Adrenal gland (tissue), 12 donors: ENCODE results near the gene PFAS. TPM values are rescaled to one million over a fixed set of nuclear protein-coding genes. Genes with fewer than 3 reads are reported as not detected.

Experiments used
- DNase-seq, 7 donors: peaks; one replicate each; pipeline ENCODE4 v3.0.0-alpha.2; 2019 to 2020
- H3K27ac ChIP-seq, 5 donors: fragments of 200-600 bp; sonication (generic) in 4 of 5; 1 replicate in 3 of 5; 2 replicates in 2 of 5; pipeline versions ENCODE4 v1.5.1 to v1.8.0; 2016 to 2020; ENCODE audit warnings: mild to moderate bottlenecking in 1 of 5
- H3K27me3 ChIP-seq: fragments of 200-600 bp; 2 replicates; pipeline ENCODE4 v1.8.0; 2021
- H3K36me3 ChIP-seq, 2 donors: fragments of 200-600 bp; replicated peaks in 1 of 2; 1 replicate in 1 of 2; 2 replicates in 1 of 2; pipeline versions ENCODE4 v1.5.1 to v1.8.0; 2018 to 2022
- H3K4me1 ChIP-seq, 2 donors: fragments of 200-600 bp; replicated peaks in 1 of 2; 1 replicate in 1 of 2; 2 replicates in 1 of 2; pipeline versions ENCODE4 v1.5.1 to v1.8.0; 2018 to 2021
- H3K4me3 ChIP-seq, 4 donors: fragments of 200-600 bp; sonication (generic) in 3 of 4; one replicate each; pipeline ENCODE4 v1.5.1; 2016 to 2018
- H3K9me3 ChIP-seq, 3 donors: fragments of 200-600 bp; sonication (generic) in 1 of 3; replicated peaks in 1 of 3; 1 replicate in 2 of 3; 2 replicates in 1 of 3; pipeline versions ENCODE4 v1.5.1 to v1.8.0; 2016 to 2021
- CTCF ChIP-seq, 6 experiments: fragments of 450-650 bp in 4 of 6; fragments of 200-600 bp in 2 of 6; sonication (generic) in 1 of 6; IDR thresholded peaks; 1 replicate in 5 of 6; 2 replicates in 1 of 6; pipeline versions ENCODE4 v1.5.1 to v1.8.0; 2016 to 2021; ENCODE audit warnings: antibody characterized with exemption in 6 of 6, mild to moderate bottlenecking in 2 of 6, moderate library complexity in 1 of 6
- POLR2A ChIP-seq, 2 donors: fragments of 450-650 bp; IDR thresholded peaks; one replicate each; pipeline ENCODE4 v1.6.1; 2017; ENCODE audit warnings: antibody characterized with exemption in 2 of 2, mild to moderate bottlenecking in 2 of 2, moderate library complexity in 1 of 2
- WGBS, 4 donors: extraction: QIAGEN DNeasy Blood & Tissue Kit in 2 of 4; methylation state at CpG; one replicate each; pipeline versions ENCODE4 v1.1.5 to v1.1.7; 2013 to 2017; 5-methylcytosine and 5-hydroxymethylcytosine counted together
- intact Hi-C, 2 donors: fragments of 100-400 bp; cut with DNase I; formaldehyde crosslinking; loops; one replicate each; pipeline versions ENCODE4 v1.14.1 to v1.15.0; 2022 to 2023
- polyA plus RNA-seq, 3 donors: library from polyadenylated mRNA; stranded (reverse); fragments of 200-250 nt in 2 of 3; fragments of 350-450 nt in 1 of 3; fragmentation: Illumina TruSeq in 1 of 3; extraction: RNeasy Lipid Tissue Mini Kit (QIAGEN cat#74804) in 1 of 3; gene quantifications; one replicate each; pipeline ENCODE4 v1.2.3, GENCODE V29; 2013 to 2014
- total RNA-seq, 9 donors: library from RNA; depleted of rRNA in 4 of 9; stranded (reverse); fragments of >200 nt in 4 of 9; fragments of 120-200 nt in 1 of 9; fragmentation: NEBNext Ultra II Directional in 1 of 9; extraction: Animal tissue kit (Norgen Biotek cat#: 25700) in 1 of 9; gene quantifications; one replicate each; pipeline versions ENCODE4 v1.1.0 to v1.2.4, GENCODE V29; 2013 to 2023
- donor health status: healthy with polysubstance abuse.
- donor health status: Bipolar disorder and iron deficiency.
- donor health status: DM: yes; HTN: yes; CAD: no.
- donor health status: DM: no; HTN: no; CAD: no.
- donor health status: DM: no; HTN: no; CAD: no.
- donor health status: DM: yes; HTN: yes; CAD: no.

Gene PFAS
- total and polyA plus RNA-seq, 12 donors: 9.7 to 53.6 (median 21.8) TPM

GRCh38 chr17:8275421-8276290, 26.6 kb downstream of the PFAS start:
- H3K27me3 ChIP-seq: no peaks in the 10 kb centered on the region
- no peak for DNase-seq
- H3K36me3 ChIP-seq: no peaks in the 10 kb centered on the region
- H3K9me3 ChIP-seq: no peaks in the 10 kb centered on the region
- H3K4me3 ChIP-seq: no peak overlapping the region
- TF ChIP-seq CTCF (IDR thresholded peaks at IDR 0.05): no peak
- TF ChIP-seq POLR2A (IDR thresholded peaks at IDR 0.05): no peak
- H3K27ac ChIP-seq: no peak overlapping the region
- intact Hi-C loops: no loop called here
- no peaks in the 10 kb centered on the region for H3K4me1 ChIP-seq
- 80 to 88% (median 86%) methylated on average over 9 of the region's 9 CpGs for WGBS, 4 donors

- no peak for DNase-seq
- no peaks in the 10 kb centered on the region for H3K4me1 ChIP-seq
- intact Hi-C loops: no loop called here
These were observed 28.2 kb downstream of the PFAS start for GRCh38 chr17:8277317-8277716.

DNA sequence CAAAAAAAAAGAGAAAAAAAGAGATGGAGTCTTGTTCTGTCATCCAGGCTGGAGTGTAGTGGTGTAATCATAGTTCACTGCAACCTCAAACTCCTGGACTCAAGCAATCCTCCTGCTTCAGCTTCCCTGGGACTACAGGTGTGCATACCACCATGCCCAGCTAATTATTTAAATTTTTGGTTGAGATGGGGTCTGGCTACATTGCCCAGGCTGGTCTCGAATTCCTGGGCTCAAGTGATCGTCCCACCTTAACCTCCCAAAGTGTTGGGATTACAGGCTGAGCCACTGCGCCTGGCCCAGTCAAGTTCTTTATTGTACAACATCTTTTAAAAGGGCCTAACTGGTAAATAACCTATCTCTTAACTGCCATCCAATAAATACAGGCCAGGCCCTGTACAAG, 33.3 kb downstream of the PFAS start:
- Histone ChIP-seq H3K27me3 (no peaks in the 10 kb centered on the region), H3K4me1 (no peaks in the 10 kb centered on the region), H3K9me3 (no peaks in the 10 kb centered on the region), H3K36me3 (no peaks in the 10 kb centered on the region), H3K27ac (no peak overlapping the region), H3K4me3 (no peak overlapping the region)
- no peak for DNase-seq
- WGBS, 4 donors: 51 to 92% (median 66%) methylated on average over 3 of the region's 3 CpGs
- intact Hi-C loops: no loop called here
- TF ChIP-seq POLR2A (IDR thresholded peaks at IDR 0.05): no peak

More at GRCh38 chr17:8277317-8277716, 28.2 kb downstream of the PFAS start:
- TF ChIP-seq CTCF (IDR thresholded peaks at IDR 0.05): no peak
- TF ChIP-seq POLR2A (IDR thresholded peaks at IDR 0.05): no peak
- Histone ChIP-seq H3K9me3 (no peaks in the 10 kb centered on the region), H3K36me3 (no peaks in the 10 kb centered on the region), H3K4me3 (no peak overlapping the region), H3K27ac (no peak overlapping the region), H3K27me3 (no peaks in the 10 kb centered on the region)
- 80 to 87% (median 82%) methylated on average over 7 of the region's 7 CpGs for WGBS, 4 donors

DNA sequence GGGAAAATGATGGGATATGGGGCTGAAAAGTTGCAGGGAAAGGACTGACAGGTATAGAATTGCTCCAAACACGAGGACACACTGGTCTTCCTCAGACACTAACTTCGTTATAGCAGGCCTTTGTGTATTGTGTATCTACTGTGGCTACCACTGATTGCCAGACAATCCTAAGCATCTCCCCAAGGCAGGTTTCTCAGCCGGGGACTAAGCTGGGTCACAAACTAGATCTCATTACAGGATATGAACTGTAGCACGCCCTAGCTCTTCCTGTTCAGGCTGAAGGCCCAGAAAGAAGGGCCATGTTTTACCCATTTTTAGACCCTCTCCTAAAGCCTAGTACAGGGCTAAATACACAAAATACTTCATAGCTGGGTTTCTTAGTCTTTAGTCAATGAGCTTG, 34.3 kb downstream of the PFAS start:
- Histone ChIP-seq H3K27ac (no peak overlapping the region), H3K36me3 (no peaks in the 10 kb centered on the region), H3K4me3 (no peak overlapping the region), H3K27me3 (no peaks in the 10 kb centered on the region), H3K4me1 (peaks cover 4 to 7% of the 10 kb centered on the region in 2 donors), H3K9me3 (no peaks in the 10 kb centered on the region)
- 64 to 78% (median 72%) methylated on average over 4 of the region's 4 CpGs for WGBS, 4 donors
- intact Hi-C loops: no loop called here
- DNase-seq: no peak
- TF ChIP-seq POLR2A (IDR thresholded peaks at IDR 0.05) (no peak), CTCF (IDR thresholded peaks at IDR 0.05) (no peak)

- no peak overlapping the region for H3K4me3 ChIP-seq
- no peak overlapping the region for H3K27ac ChIP-seq
- TF ChIP-seq CTCF (IDR thresholded peaks at IDR 0.05) (no peak), POLR2A (IDR thresholded peaks at IDR 0.05) (no peak)
- no peak for DNase-seq
- no peaks in the 10 kb centered on the region for H3K9me3 ChIP-seq
- peaks cover 4 to 9% of the 10 kb centered on the region in 2 donors for H3K4me1 ChIP-seq
- 64 to 93% (median 90%) methylated on average over 2 to 4 of the region's 4 CpGs for WGBS, 4 donors
- H3K36me3 ChIP-seq: no peaks in the 10 kb centered on the region
- intact Hi-C loops: no loop called here
- H3K27me3 ChIP-seq: no peaks in the 10 kb centered on the region
These were observed 35.0 kb downstream of the PFAS start for GRCh38 chr17:8284126-8284525.
